WTC11 (cell line): Measurements from ENCODE around the gene ENAM. TPM values are rescaled to one million over a fixed set of nuclear protein-coding genes. Genes with fewer than 3 reads are reported as not detected.

ENCODE experiments used
- ATF1 ChIP-seq: sonication (generic); formaldehyde crosslinking; IDR thresholded peaks from 2 replicates; pipeline ENCODE4 v1.8.1; 2023; ENCODE audit warnings: mild to moderate bottlenecking, moderate library complexity, missing genetic modification reagents
- CBFB ChIP-seq: sonication (generic); formaldehyde crosslinking; IDR thresholded peaks from 2 replicates; pipeline ENCODE4 v1.8.1; 2022; ENCODE audit warnings: mild to moderate bottlenecking, low read depth, missing genetic modification reagents
- CREB1 ChIP-seq: sonication (generic); formaldehyde crosslinking; IDR thresholded peaks from 2 replicates; pipeline ENCODE4 v1.8.0; 2023; ENCODE audit warnings: mild to moderate bottlenecking, missing genetic modification reagents
- CREM ChIP-seq: sonication (generic); formaldehyde crosslinking; IDR thresholded peaks from 2 replicates; pipeline ENCODE4 v1.8.1; 2022; ENCODE audit warnings: mild to moderate bottlenecking, missing genetic modification reagents, moderate library complexity
- FOXJ3 ChIP-seq: sonication (generic); formaldehyde crosslinking; IDR thresholded peaks from 2 replicates; pipeline ENCODE4 v1.9.0; 2021; ENCODE audit warnings: missing genetic modification reagents, mild to moderate bottlenecking, borderline replicate concordance
- FOXK1 ChIP-seq: sonication (generic); formaldehyde crosslinking; IDR thresholded peaks from 2 replicates; pipeline ENCODE4 v1.8.0; 2022; ENCODE audit warnings: mild to moderate bottlenecking, moderate library complexity, missing genetic modification reagents
- FOXP4 ChIP-seq: sonication (generic); formaldehyde crosslinking; IDR thresholded peaks from 2 replicates; pipeline ENCODE4 v1.8.0; 2022; ENCODE audit warnings: mild to moderate bottlenecking, missing genetic modification reagents
- MAX ChIP-seq: sonication (generic); formaldehyde crosslinking; IDR thresholded peaks from 2 replicates; pipeline ENCODE4 v1.8.0; 2022; ENCODE audit warnings: mild to moderate bottlenecking, missing genetic modification reagents
- NFATC4 ChIP-seq: fragments of 250-450 bp; sonication (Bioruptor Pico); IDR thresholded peaks from 2 replicates; pipeline ENCODE4 v1.9.0; 2021; ENCODE audit warnings: mild to moderate bottlenecking
- RELA ChIP-seq: sonication (generic); formaldehyde crosslinking; IDR thresholded peaks from 2 replicates; pipeline ENCODE4 v1.8.1; 2022; ENCODE audit warnings: missing genetic modification reagents, mild to moderate bottlenecking, borderline replicate concordance
- SMAD3 ChIP-seq: sonication (generic); formaldehyde crosslinking; IDR thresholded peaks from 2 replicates; pipeline ENCODE4 v1.8.0; 2022; ENCODE audit warnings: missing genetic modification reagents, mild to moderate bottlenecking, borderline replicate concordance
- SMAD4 ChIP-seq: sonication (generic); formaldehyde crosslinking; IDR thresholded peaks from 2 replicates; pipeline ENCODE4 v1.8.0; 2022; ENCODE audit warnings: mild to moderate bottlenecking, missing genetic modification reagents
- ZNF396 ChIP-seq: fragments of 250-450 bp; sonication (Bioruptor Pico); IDR thresholded peaks from 2 replicates; pipeline ENCODE4 v1.8.0; 2021; ENCODE audit warnings: mild to moderate bottlenecking, moderate library complexity, borderline replicate concordance
- ZNF423 ChIP-seq: fragments of 250-450 bp; sonication (Bioruptor Pico); IDR thresholded peaks from 2 replicates; pipeline ENCODE4 v2.1.2; 2022; ENCODE audit warnings: mild to moderate bottlenecking, moderate library complexity
- total RNA-seq: library from RNA; stranded (reverse); gene quantifications from 3 replicates; pipeline ENCODE4 v1.2.3, GENCODE V29; 2021
- TF ChIP-seq, protein P1 (sequence below): sonication (generic); formaldehyde crosslinking; conservative IDR thresholded peaks from 2 replicates; pipeline ENCODE4 v1.8.1; 2022; ENCODE audit warnings: mild to moderate bottlenecking, missing genetic modification reagents
- TF ChIP-seq, protein P2 (sequence below): fragments of 250-450 bp; sonication (Bioruptor Pico); IDR thresholded peaks from 2 replicates; pipeline ENCODE4 v1.9.0; 2021; ENCODE audit warnings: mild to moderate bottlenecking, borderline replicate concordance
- TF ChIP-seq, protein P3 (sequence below): sonication (generic); formaldehyde crosslinking; IDR thresholded peaks from 2 replicates; pipeline ENCODE4 v1.8.1; 2023; ENCODE audit warnings: mild to moderate bottlenecking, missing genetic modification reagents, borderline replicate concordance

Gene ENAM
- total RNA-seq, 1 experiment from 2014 or later = not detected

DNA sequence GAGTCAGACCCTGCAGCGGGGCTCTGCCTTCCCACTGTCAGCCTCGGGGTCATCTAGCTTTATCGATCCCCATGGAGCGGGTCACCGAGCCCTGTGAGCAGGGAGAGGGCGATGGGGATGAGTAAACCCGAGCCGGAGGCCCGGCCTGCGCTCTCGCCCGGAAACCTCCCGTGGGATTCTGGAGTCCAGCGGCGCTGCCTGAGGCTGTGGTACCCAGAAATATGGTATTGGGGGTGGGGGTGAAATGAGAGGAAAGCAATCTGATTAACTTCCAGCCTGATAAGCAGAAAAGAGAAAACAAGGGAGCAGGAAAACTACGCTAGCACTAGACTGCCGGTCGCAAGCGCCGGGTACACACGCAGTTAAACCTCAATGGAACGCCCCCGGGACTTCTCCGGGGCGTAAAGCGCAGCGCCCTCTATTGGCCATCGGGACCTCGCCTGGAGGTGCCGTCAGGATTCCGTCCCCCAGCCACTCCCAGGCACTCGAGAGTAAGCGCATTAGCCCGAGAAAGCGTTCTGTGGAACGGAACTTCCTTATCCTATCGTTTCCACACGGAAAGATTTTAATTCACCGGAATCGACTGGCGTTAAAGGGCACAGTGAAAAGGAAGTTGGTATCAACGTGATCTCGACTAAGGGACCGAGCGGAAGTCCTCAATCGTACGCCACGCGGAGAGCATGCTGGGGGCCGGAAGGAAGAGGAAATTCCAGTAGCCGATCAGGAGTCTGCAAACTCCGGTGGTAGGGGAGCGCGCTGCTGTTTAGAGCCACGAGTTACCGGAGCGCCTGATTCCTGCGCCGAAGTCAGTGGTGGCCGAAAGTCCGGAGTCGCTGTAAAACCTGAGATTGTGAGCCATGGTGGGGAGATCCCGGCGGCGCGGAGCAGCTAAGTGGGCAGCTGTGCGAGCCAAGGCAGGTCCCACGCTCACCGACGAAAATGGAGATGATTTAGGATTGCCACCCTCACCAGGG is 59.6 kb downstream of the ENAM start, which contains the start of gene UTP3 (continued):
- no peak for TF ChIP-seq FOXP4 (CRISPR knock-in tag)
- TF ChIP-seq, protein P1, sequence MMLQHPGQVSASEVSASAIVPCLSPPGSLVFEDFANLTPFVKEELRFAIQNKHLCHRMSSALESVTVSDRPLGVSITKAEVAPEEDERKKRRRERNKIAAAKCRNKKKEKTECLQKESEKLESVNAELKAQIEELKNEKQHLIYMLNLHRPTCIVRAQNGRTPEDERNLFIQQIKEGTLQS (CRISPR knock-in tag) = no peak
- TF ChIP-seq CREB1 (CRISPR knock-in tag) = no peak; the same call in 1 of the 2 replicates
- TF ChIP-seq CBFB = 0 out of 2 replicates have a peak, but pooled peaks have one; percentile 77
- no peak for TF ChIP-seq ZNF423 (CRISPR knock-in tag)
- no peak for TF ChIP-seq ZNF396 (CRISPR knock-in tag)
- TF ChIP-seq FOXJ3 (CRISPR knock-in tag) = no peak
- no peak for TF ChIP-seq RELA (CRISPR knock-in tag)
- TF ChIP-seq NFATC4 (CRISPR knock-in tag) = no peak
- TF ChIP-seq, protein P2, sequence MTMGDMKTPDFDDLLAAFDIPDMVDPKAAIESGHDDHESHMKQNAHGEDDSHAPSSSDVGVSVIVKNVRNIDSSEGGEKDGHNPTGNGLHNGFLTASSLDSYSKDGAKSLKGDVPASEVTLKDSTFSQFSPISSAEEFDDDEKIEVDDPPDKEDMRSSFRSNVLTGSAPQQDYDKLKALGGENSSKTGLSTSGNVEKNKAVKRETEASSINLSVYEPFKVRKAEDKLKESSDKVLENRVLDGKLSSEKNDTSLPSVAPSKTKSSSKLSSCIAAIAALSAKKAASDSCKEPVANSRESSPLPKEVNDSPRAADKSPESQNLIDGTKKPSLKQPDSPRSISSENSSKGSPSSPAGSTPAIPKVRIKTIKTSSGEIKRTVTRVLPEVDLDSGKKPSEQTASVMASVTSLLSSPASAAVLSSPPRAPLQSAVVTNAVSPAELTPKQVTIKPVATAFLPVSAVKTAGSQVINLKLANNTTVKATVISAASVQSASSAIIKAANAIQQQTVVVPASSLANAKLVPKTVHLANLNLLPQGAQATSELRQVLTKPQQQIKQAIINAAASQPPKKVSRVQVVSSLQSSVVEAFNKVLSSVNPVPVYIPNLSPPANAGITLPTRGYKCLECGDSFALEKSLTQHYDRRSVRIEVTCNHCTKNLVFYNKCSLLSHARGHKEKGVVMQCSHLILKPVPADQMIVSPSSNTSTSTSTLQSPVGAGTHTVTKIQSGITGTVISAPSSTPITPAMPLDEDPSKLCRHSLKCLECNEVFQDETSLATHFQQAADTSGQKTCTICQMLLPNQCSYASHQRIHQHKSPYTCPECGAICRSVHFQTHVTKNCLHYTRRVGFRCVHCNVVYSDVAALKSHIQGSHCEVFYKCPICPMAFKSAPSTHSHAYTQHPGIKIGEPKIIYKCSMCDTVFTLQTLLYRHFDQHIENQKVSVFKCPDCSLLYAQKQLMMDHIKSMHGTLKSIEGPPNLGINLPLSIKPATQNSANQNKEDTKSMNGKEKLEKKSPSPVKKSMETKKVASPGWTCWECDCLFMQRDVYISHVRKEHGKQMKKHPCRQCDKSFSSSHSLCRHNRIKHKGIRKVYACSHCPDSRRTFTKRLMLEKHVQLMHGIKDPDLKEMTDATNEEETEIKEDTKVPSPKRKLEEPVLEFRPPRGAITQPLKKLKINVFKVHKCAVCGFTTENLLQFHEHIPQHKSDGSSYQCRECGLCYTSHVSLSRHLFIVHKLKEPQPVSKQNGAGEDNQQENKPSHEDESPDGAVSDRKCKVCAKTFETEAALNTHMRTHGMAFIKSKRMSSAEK = no peak
- peak; percentile 93 for TF ChIP-seq SMAD3
- TF ChIP-seq CREM (CRISPR knock-in tag) = peak; percentile 83
- TF ChIP-seq FOXK1 (CRISPR knock-in tag) = peak; percentile 89
- TF ChIP-seq SMAD4 (CRISPR knock-in tag) = no peak
- TF ChIP-seq, protein P3, sequence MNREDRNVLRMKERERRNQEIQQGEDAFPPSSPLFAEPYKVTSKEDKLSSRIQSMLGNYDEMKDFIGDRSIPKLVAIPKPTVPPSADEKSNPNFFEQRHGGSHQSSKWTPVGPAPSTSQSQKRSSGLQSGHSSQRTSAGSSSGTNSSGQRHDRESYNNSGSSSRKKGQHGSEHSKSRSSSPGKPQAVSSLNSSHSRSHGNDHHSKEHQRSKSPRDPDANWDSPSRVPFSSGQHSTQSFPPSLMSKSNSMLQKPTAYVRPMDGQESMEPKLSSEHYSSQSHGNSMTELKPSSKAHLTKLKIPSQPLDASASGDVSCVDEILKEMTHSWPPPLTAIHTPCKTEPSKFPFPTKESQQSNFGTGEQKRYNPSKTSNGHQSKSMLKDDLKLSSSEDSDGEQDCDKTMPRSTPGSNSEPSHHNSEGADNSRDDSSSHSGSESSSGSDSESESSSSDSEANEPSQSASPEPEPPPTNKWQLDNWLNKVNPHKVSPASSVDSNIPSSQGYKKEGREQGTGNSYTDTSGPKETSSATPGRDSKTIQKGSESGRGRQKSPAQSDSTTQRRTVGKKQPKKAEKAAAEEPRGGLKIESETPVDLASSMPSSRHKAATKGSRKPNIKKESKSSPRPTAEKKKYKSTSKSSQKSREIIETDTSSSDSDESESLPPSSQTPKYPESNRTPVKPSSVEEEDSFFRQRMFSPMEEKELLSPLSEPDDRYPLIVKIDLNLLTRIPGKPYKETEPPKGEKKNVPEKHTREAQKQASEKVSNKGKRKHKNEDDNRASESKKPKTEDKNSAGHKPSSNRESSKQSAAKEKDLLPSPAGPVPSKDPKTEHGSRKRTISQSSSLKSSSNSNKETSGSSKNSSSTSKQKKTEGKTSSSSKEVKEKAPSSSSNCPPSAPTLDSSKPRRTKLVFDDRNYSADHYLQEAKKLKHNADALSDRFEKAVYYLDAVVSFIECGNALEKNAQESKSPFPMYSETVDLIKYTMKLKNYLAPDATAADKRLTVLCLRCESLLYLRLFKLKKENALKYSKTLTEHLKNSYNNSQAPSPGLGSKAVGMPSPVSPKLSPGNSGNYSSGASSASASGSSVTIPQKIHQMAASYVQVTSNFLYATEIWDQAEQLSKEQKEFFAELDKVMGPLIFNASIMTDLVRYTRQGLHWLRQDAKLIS (CRISPR knock-in tag) = peak; percentile 93; the same call in 1 of the 2 replicates
- peak; percentile 90 for TF ChIP-seq MAX (CRISPR knock-in tag)
- no peak for TF ChIP-seq ATF1 (CRISPR knock-in tag)
- TF ChIP-seq, all 79 proteins: peak for 21
